T-helper 22 cell (primary cell): Measurements from ENCODE around the gene NKAIN4.
"Not testable (repeated sequence)": the region's sequence is repeated elsewhere in the genome, so short reads cannot be mapped to it uniquely, and the experiment has no call there.

Source experiments
- DNase-seq: peaks from one replicate; pipeline ENCODE4 v3.0.0-alpha.2; 2020; ENCODE audit warnings: low read depth

The NKAIN4 gene

DNA sequence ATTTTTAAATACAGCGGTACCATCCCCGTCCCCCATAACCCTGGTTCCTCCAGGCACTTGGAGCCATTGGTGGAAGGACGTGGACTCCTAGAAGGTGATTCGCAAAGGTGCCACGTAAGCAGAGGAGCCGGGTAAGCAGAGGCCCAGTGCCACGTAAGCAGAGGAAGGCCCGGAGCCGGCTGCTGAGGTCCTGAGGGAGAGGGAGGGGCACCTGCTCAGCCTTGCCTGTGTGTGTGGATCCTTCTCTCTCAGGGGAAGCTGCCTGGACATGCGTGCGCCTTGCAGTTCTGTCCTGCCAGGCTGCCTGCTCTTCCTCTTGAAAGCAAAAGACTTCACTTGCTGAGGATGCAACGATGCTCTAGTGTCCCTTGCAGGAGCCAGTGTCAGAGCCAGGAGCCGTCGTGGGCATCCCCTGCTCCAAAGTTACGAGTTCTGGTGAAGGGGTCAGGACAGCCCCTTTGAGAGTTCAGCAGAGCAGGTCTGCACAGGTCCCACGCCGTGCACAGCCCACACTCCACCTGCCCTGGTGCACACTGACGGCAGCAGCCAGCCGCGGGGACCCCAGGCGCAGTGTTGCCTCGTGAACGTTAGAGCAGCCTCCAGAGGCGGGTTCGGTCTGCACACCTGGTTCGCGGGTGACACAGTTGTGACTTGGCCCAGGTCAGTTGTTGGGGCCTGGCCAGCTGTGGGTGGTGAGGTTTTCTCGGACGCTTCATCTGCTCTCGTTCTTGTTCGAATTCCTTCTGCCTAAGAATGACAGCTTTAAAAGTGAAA is 1.9 kb upstream of the NKAIN4 start:
- DNase-seq: no peak

DNA sequence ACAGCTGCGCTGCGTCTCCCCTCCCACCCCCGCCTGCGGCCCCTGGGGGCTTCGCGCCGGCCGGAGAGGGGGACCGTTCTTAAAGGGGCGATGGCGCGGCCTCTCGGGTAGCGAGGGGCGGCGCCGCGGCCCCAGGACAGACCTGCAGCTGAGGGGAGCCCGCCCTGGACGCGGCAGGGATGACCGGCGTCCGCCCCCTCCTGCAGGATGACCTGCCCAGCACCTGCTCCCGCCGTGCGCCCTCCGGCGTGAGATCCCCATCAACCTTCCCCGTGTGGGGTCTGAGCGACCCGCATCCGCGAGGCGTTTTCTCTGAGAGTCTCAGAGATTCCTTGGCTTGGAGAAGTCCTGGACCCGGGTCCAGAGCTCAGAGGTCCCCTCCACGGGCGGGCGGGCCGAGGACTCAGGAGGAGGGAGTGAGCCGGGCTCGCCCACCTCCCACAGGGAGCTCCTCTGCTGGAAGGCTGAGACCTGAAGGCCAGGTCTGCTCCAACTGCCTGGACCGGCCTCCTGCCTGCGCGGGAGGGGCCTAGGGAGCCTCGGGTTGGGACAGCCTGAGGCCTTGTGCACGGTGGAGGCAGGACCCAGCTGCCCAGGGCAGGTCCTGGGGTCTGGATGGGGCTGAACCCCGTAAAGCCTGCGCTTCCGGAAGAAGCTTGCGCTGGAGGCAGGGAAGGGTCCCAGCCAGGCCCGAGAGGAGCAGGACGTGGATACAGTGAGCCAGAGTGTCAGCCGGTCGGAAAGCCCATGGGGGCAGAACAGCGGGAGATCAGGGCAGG is 532 bp upstream of the NKAIN4 start:
- no peak for DNase-seq

DNA sequence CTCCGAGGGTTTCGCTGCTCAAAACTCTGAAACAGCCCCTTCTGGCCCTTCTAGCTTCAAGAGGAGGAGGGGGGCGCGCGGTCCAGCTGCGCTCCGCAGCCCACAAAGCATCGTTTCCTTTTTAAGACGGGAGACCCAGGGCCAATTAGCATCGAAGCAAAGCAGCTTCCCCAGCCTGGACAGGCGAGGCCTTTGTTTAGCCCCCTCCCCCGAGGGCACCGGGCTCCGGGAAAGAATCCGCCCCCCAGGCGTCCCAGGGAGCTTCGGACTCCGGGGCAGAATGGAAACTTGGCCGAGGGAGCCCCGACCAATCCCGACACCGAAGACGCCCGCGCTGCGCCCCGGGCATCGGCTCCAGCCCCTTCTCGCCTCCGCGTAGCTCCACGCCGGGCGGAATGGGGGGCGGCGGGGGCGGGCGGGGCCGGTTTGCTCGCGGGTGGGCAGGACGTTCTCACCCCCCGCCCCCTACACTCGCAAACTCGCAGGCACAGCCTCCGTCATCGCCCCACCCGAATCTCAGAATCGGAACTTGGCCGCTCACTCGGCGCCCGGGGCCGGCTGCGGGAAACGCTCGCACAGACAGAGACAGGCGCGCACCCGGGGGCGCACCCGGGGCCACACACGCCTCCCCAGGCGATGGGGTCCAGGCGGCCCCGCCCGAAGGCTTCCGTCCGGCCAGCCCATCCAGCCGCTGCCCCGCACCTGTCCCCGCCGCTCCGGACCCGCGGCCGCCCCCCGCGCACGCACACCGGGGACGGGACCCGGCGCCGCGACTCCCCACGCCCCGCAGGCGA is 628 bp downstream of the NKAIN4 start:
- DNase-seq: no peak

DNA sequence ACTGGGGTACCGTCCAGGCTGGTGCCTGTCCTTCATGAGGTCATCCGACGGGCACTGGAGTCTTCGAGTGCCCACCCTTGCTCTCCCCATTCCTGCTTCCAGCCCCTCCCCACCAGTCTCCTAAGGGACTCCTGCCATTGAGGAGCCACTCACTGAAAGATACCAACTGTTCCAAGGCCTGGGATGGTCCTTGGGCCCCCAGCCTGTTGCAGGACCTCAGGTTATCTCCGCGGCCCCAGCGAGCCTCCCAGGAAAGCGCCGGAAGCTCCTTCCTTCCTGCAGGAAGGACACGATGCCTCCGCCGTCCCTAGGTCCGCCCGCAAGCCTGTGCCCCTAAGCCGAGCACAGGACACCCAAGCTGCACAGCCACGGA is 1.2 kb downstream of the NKAIN4 start:
- no peak for DNase-seq

DNA sequence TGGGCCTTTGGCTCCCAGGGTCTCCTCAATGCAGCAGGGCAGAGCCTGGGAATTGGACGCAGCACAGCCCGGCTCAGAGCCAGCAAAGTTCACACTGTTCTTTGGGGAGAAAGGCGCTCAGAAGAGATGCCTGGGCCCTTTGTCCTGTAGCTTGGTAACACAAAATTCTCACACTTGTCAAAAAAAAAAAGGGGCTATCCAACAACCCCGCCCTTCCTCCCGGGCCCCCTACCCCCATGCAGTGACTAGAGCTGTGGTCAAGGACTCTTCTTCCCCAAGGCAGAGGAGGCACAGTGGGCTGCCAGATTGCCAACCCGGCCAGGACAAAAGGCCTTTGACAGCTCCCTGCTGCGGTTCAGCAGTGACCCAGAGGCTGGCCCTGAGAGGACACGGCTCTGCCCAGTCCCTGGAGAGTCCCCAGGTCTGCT is 2.0 kb downstream of the NKAIN4 start:
- DNase-seq: no peak

DNA sequence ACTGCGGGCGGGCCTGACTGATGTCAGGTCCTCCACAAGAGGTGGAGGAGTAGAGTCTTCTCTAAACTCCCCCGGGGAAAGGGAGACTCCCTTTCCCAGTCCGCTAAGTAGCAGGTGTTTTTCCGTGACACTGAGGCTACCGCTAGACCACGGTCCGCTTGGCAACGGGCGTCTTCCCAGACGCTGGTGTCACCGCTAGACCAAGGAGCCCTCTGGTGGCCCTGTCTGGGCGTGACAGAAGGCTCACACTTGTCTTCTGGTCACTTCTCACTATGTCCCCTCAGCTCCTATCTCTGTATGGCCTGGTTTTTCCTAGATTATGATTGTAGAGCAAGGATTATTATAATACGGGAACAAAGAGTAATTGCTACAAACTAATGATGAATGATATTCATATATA is 2.9 kb downstream of the NKAIN4 start:
- DNase-seq: not testable (repeated sequence)

DNA sequence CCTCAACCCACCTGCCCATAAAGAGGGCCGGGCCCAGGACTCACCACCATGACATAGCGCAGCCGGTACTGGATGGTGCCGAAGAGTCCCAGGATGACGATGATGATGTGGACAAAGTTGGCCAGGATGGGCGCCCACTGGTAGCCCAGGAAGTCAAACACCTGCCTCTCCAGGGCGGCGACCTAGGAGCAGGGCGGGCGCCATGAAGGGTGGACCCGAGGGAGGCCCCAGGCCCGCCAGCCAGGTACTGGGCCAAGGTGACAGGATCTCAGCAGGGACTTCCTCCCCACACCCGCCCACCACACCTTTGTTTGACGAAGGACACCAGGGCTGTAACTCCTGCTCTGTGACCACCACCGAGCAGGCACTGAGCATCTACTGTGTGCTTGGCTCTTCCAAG is 4.4 kb downstream of the NKAIN4 start:
- DNase-seq: no peak

DNA sequence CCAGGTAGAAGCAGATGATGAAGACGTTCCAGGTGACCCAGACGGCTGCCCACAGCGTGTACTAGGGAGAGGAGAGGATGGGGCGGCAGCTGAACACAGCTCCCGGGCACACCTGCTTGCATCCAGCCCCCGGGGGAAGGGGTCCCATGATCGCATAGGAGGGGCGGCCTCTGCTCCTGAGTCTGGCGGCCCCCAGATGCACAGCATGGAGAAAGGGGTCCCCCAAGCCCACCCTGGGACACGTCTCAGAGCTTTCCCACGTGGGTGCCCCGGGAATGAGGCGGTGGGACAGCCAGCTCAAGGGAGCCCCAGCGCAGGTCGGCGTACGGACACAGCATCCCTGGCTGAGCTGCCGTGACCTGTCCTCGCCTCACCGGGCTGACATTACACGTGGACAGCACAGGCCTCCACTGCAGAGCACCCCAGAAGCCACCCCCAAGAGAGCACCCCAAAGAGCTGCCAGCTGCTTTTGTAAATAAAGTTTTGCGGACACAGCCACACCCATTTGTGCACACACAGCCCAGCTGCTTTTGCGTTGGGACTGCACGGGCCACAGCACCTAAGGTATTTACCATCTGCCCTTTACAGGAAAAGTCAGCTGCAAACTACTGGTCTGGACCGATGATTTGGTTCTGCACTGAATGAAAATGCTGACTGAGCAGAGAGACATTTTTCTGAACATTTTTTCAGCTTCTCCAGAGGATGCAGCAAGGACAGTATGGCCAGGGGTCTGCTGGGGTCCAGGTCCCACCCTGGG is 5.2 kb downstream of the NKAIN4 start:
- no peak for DNase-seq

DNA sequence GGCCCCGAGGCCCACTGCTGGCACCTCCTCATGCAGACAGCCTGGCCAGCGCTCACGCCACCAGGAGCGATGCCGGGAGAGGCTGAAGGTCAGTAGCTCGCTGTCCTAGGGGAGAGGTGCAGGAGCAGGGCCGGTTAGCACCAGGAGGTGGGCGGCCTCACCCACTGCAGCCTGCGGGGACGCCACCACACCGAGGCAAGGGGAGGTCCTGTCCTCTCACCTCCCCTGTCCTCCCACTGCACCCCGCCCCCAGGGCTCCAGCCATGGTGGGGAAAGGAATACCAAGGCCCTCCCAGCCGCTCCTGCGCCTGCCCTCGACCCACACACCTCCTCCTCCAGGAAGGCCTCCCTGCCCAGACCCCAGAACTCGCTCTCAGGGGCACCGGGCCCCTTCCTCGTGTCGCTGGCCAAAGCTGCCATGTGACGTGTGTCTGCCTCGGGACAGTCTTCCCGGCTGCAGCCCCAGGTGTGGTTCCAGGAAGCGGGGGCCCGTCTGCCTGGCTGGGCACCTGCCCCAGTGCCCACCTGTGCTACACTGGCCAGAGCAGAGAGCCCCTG is 6.5 kb downstream of the NKAIN4 start:
- no peak for DNase-seq

DNA sequence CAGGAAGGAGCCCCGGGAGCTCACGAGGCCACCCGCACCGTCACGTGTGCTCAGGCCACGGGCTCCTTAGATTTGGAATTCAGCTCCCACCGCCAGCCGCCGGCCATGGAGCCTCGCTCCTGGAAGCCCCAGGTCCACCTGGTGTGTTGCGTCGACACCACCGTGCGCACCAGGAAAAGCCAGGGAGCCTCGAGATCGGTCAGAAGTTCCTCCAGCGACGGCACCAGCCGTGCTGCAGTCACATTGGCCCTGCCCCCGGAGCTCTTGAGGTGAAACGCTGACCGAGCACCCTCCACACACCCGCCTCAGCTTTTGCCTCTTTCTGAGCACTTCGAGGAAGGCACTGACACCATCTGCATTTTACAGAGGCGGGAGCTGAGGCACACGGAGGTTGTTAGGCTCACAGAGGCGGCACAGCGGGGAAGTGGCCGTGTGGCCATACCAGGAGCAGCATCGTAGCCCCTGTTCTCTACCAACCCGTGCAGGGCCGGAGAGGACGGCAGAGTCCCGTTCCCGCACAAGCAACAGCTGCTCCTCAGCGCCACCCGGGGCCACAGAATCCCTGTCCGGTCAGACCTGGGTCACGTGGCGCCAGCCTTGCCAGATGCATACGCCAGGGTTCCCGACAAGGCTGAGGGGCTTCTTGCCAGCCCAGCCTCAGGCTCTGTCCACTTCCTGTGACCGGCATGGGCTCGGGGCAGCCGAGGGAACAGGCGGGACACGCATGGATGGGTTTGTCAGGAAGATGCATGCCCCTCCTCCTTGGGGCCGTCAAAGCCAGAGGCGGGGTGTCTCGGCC is 7.6 kb downstream of the NKAIN4 start:
- DNase-seq: no peak

DNA sequence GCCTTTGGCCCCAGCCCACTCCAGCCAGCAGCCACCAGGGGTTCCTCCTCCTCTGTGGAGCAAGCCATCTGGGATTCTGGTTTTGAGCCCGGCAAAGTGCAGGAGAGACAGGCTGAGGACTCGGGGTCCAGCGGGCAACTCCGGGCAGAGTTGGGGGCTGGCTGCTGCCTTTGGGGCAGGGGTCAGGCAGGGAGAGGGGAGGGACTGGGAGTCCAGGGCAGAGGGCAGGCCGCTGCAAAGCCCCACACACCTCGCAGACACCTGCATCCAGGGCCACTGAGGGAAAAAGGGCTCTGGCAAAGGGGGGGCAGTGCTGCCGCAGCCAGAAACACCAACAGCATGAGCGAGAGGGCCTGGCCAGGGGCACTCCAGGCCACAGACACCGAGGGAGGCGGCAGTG is 9.8 kb downstream of the NKAIN4 start:
- no peak for DNase-seq

DNA sequence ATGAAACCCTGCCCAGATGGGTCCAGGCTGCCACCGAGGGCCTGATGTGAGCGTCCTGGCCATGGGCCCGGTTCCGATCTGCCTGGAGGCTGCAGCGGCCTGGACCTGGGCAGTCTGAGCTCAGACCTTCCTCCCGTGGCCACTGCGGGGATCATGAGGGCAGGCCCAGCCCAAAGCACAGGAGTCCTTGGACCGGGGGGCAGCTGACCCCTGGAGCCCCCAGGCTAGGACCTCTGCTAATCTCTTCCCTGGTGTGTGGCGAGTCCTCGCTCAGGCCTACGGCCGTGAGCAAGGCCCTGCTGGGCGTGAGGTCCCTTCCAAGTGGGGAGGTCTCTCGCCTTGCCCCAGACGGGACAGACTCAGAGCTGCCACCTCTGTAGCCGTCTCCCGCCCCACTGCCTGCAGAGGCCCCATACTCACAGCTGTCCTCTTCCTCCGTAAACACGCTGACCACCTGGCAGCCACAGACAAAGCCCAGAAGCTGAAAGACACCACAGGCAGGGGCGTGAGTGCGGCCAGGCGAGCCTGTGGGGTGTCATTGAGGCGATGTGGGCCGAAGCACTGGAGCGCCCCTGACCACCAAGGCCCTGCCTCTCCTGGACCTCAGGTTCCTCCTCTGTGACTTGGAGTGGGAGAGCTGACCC is 10.5 kb downstream of the NKAIN4 start:
- DNase-seq: no peak

DNA sequence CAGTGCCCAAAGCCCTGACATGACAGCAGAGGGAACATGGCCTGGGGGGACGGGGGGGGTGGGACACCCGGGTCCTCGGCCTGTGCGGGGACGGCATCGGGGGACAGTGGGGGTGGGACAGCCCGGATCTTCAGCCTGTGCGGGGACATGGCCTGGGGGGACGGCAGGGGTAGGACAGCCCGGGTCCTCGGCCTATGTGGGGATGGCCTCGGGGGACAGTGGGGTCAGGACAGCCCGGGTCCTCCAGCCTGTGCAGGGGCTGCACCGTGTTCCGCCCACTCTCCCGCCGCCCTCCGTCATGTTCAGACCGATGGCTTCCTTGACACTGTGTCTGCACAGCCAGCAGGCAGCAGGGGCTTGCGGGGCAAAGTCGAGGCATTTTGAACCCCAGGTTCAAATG is 11.5 kb downstream of the NKAIN4 start:
- no peak for DNase-seq

DNA sequence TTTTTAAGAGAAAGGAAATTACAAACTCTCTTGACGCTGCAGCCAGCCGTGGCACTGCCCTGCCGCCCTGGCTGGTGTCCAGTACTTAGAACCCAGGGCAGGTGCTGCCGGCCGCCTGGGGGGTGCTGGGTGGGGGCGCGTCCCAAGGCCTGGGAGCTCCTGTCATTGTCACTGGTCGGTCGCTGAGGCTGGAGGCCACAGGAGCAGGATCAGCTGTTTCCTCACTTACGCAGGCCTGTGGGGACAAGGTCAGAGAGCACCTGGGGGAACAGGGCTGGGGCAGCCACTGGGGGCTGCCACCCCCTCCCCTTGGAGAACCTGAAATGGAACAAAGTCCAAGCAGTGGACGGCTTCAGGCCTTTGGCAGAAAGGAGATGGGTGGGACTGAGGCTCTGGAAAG is 13.0 kb downstream of the NKAIN4 start:
- DNase-seq: no peak

DNA sequence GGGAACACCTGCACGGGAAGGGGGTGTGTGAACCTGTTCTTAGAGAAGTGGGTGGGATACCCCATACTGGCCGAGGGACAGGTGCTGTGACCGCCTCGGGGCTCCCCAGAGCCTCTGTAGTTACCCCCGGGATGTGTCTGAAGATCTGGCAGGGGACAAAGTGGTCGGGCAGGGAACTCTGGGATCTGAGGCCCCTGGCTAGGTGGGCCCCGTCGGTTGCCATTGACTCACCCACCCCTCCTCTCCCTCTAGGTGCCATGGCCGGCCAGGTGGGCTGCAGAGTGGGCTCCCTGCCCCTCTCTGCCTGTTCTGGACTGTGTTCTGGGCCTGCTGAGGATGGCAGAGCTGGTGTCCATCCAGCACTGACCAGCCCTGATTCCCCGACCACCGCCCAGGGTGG is 14.3 kb downstream of the NKAIN4 start:
- no peak for DNase-seq

DNA sequence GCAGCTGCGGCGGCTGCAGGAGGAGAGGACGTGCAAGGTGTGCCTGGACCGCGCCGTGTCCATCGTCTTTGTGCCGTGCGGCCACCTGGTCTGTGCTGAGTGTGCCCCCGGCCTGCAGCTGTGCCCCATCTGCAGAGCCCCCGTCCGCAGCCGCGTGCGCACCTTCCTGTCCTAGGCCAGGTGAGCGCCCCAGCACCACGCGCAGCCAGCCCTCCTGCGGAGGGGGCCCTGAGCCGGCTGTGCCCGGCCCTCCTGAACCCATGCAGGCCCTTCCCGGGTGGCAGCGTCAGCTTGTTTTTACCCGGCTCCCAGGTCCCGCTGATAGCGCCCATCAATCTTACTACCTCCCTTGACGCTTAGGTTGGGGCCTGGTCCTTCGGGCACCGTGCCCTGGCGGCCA is 14.8 kb downstream of the NKAIN4 start:
- DNase-seq: no peak

DNA sequence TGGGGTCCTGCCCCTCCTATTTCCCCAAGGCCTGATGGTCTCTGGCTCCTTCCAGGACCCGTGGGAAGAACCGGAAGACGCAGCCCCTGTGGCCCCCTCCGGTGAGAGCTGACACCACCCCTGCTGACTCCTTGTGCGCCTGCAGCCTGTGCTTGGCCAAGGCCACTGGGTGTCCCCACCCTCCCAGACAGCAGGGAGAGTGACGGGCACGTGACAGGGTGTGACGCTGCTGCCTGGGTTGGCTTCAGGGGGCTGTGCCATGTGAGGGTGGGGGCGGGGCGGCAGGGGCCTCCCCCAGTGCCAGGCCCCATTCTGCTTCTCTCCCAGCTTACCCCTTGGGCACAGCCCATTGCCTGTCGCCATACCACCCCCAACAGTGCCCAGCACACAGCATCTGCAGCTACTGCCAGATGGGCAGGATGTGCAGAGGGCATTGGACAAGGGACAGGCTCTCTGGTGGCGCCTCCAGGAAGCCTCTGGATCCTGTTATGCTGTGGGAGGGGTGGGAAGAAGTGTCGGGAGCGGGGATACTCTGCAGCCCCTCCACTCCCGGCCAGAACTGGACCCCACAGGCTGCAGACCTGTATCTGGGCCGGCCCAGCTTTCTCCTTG is 15.6 kb downstream of the NKAIN4 start:
- no peak for DNase-seq

DNA sequence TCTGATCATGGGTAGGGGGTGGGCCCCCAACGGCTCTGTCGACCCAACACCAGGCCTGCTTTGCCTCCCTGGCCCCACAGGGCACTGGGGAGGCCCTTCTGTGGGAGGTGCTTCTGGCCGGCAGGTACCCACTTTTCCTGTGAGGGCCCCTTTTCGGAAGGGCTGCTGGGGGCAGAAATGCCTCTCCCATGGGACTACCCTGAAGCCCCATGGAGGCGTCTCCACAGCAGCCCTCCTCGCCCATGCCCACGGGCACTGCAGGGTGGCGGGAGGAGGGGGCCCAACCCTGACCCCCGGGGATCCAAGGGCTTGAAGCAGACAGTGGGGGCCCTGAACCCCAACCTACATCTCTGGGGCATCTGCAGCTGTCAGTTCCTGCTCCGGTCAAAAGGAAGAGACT is 16.2 kb downstream of the NKAIN4 start:
- no peak for DNase-seq

DNA sequence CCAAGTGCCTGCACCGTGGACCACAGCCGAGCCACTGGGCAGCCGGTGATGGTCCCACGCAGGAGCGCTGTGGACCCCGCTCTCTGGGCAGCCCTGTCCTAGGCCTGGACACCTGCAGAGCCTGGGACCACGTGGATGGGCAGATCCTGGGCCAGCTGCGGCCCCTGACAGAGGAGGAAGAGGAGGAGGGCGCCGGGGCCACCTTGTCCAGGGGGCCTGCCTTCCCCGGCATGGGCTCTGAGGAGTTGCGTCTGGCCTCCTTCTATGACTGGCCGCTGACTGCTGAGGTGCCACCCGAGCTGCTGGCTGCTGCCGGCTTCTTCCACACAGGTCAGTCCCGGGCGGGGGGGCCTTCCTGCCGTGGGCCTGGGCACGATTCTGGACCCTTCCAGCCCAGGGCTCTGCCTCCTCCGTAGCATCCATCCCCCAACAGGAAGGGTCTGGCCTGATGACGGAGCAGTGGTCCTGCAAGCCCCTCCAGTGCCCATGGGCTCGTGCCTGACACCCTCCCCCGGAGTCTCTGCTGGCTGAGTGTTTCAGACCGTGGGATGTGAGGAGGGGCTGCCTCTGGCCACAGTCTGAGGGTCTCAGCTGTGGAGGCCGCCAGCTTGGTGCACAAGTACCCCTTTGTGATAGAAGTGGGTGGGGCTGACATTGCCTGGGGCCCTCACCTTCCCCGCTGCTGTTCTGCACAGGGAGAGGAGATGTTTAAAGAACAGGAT is 18.0 kb downstream of the NKAIN4 start:
- no peak for DNase-seq
